HCT116 (cell line): Measurements from ENCODE around the gene MAML3. TPM values are rescaled to one million over a fixed set of nuclear protein-coding genes. Genes with fewer than 3 reads are reported as not detected.

Experiments
- ATAC-seq: fragments of 200-7000 bp; cut with Tn5 transposase; 2 replicates; pipeline ENCODE4 v1.9.1; 2020; ENCODE audit warnings: mild to moderate bottlenecking, moderate library complexity
- BruUV-seq: library from RNA; stranded (reverse); fragments of 400-500 nt; replicated peaks from 2 replicates; lab custom pipeline; 2021; lab: Mats Ljungman, UMichigan
- CTCF ChIA-PET: fragments of 300-600 bp; sonication (Branson Sonifier 250); formaldehyde crosslinking; loops from one replicate; lab custom pipeline; 2021; ENCODE audit warnings: antibody characterized with exemption; lab: Charles Lee
- POLR2A ChIA-PET: fragments of 300-600, 350-600 bp; sonication (Branson Sonifier 250); formaldehyde crosslinking; loops from one replicate; lab custom pipeline; 2021; ENCODE audit warnings: antibody characterized with exemption; lab: Charles Lee
- RAD21 ChIA-PET, 2 experiments: fragments of 300-600 bp; sonication (Branson Sonifier 250); formaldehyde crosslinking; loops; one replicate each; lab custom pipeline; 2023; ENCODE audit warnings: low total read pairs in 2 of 2; ENCODE audit not compliant: uncharacterized antibody in 2 of 2, unreplicated experiment in 2 of 2, low non-redundant PET in 1 of 2; lab: Charles Lee
- DNase-seq: peaks from one replicate; pipeline ENCODE4 v3.0.0-alpha.2; 2010; ENCODE audit warnings: low read depth, low spot score
- H2AFZ ChIP-seq: fragments of 200-600 bp; shearing (Covaris generic), sonication (generic); 2 replicates; pipeline ENCODE4 v1.6.1; 2017; ENCODE audit warnings: low read depth, mixed run types, mixed read lengths, antibody characterized with exemption, low read length; ENCODE audit not compliant: poor library complexity, severe bottlenecking
- H3K27ac ChIP-seq: 2 replicates; pipeline ENCODE4 v1.5.1; 2012; ENCODE audit warnings: low read depth, low read length
- H3K27me3 ChIP-seq: fragments of 200-600 bp; sonication (generic); 2 replicates; pipeline ENCODE4 v1.6.1; 2016; ENCODE audit warnings: mixed run types, low read length, mixed read lengths; ENCODE audit not compliant: insufficient read depth
- H3K36me3 ChIP-seq, 2 experiments: fragments of 200-500 bp in 1 of 2; fragments of 200-600 bp in 1 of 2; sonication (Bioruptor generic) in 1 of 2; sonication (generic) in 1 of 2; 2 replicates each; pipeline versions ENCODE4 v1.5.1 to v1.6.1; 2014 to 2016; ENCODE audit warnings: low read length in 2 of 2, inconsistent platforms in 1 of 2, mixed read lengths in 1 of 2, mixed run types in 1 of 2; ENCODE audit not compliant: insufficient read depth in 2 of 2, control insufficient read depth in 1 of 2
- H3K4me1 ChIP-seq, 2 experiments: fragments of 200-600 bp in 1 of 2; sonication (generic) in 1 of 2; 2 replicates each; pipeline versions ENCODE4 v1.5.1 to v1.6.1; 2012 to 2017; ENCODE audit warnings: low read length in 2 of 2, inconsistent platforms in 1 of 2, mild to moderate bottlenecking in 1 of 2, mixed read lengths in 1 of 2, mixed run types in 1 of 2, moderate library complexity in 1 of 2; ENCODE audit not compliant: insufficient read depth in 2 of 2, control insufficient read depth in 1 of 2
- H3K4me2 ChIP-seq: fragments of 200-600 bp; sonication (generic); 2 replicates; pipeline ENCODE4 v1.6.1; 2017; ENCODE audit warnings: mixed run types, low read length, mixed read lengths
- H3K4me3 ChIP-seq, 2 experiments: fragments of 200-600 bp in 1 of 2; sonication (generic) in 1 of 2; replicated peaks in 1 of 2; 2 replicates each; pipeline ENCODE4 v1.5.1; 2011 to 2016; ENCODE audit warnings: low read length in 2 of 2, control low read depth in 1 of 2, low read depth in 1 of 2, mild to moderate bottlenecking in 1 of 2, mixed read lengths in 1 of 2, mixed run types in 1 of 2
- H3K79me2 ChIP-seq: fragments of 200-600 bp; sonication (generic); 2 replicates; pipeline ENCODE4 v1.6.1; 2017; ENCODE audit warnings: mild to moderate bottlenecking, mixed run types, low read length, moderate library complexity, mixed read lengths; ENCODE audit not compliant: insufficient read depth
- H3K9ac ChIP-seq: fragments of 200-600 bp; sonication (generic); 2 replicates; pipeline ENCODE4 v1.6.1; 2016; ENCODE audit warnings: low read length, mixed read lengths
- H3K9me2 ChIP-seq: fragments of 200-600 bp; sonication (generic), shearing (Covaris generic); 2 replicates; pipeline ENCODE4 v1.6.1; 2017; ENCODE audit warnings: mixed run types, mild to moderate bottlenecking, moderate library complexity; ENCODE audit not compliant: insufficient read depth
- H3K9me3 ChIP-seq, 2 experiments: fragments of 200-500 bp in 1 of 2; fragments of 200-600 bp in 1 of 2; sonication (Bioruptor generic) in 1 of 2; sonication (generic) in 1 of 2; 2 replicates each; pipeline ENCODE4 v1.6.1; 2014 to 2017; ENCODE audit warnings: low read length in 2 of 2, mixed read lengths in 2 of 2, inconsistent platforms in 1 of 2, low read depth in 1 of 2, mild to moderate bottlenecking in 1 of 2, mixed run types in 1 of 2, moderate library complexity in 1 of 2; ENCODE audit not compliant: control insufficient read depth in 1 of 2, insufficient read depth in 1 of 2
- H4K20me1 ChIP-seq: fragments of 200-600 bp; sonication (generic), shearing (Covaris generic); 2 replicates; pipeline ENCODE4 v1.6.1; 2017; ENCODE audit warnings: mixed run types, mild to moderate bottlenecking, moderate library complexity; ENCODE audit not compliant: insufficient read depth
- CEBPB ChIP-seq: IDR thresholded peaks from 2 replicates; pipeline ENCODE4 v1.6.1; 2012; ENCODE audit warnings: low read depth
- ELF1 ChIP-seq: IDR thresholded peaks from 2 replicates; pipeline ENCODE4 v1.6.1; 2012; ENCODE audit warnings: low read depth, borderline replicate concordance
- EZH2phosphoT487 ChIP-seq: fragments of 200-600 bp; IDR thresholded peaks from 2 replicates; pipeline ENCODE4 v1.6.1; 2018; ENCODE audit warnings: antibody characterized with exemption, borderline replicate concordance
- FOSL1 ChIP-seq: IDR thresholded peaks from 2 replicates; pipeline ENCODE4 v1.6.1; 2012; ENCODE audit warnings: low read depth
- POLR2AphosphoS5 ChIP-seq: IDR thresholded peaks from 2 replicates; pipeline ENCODE4 v1.6.1; 2011; ENCODE audit warnings: mild to moderate bottlenecking, low read depth, low read length, moderate library complexity
- SP1 ChIP-seq: IDR thresholded peaks from 2 replicates; pipeline ENCODE4 v1.6.1; 2012; ENCODE audit warnings: low read depth
- intact Hi-C: fragments of 100-400 bp; cut with micrococcal nuclease; formaldehyde crosslinking; loops from 2 replicates; pipeline ENCODE4 v1.10.0; 2022
- total RNA-seq: library from RNA; stranded (reverse); gene quantifications from one replicate; pipeline ENCODE4 v1.2.1, GENCODE V29; 2021; ENCODE audit not compliant: unreplicated experiment
- TF ChIP-seq, protein P1 (sequence below): IDR thresholded peaks from 2 replicates; pipeline ENCODE4 v1.6.1; 2012
- TF ChIP-seq, protein P2 (sequence below): IDR thresholded peaks from 2 replicates; pipeline ENCODE4 v1.6.1; 2011; ENCODE audit warnings: mild to moderate bottlenecking, low read length, moderate library complexity; ENCODE audit not compliant: insufficient replicate concordance; ENCODE audit errors: extremely low read depth
- TF ChIP-seq, protein P3 (sequence below): IDR thresholded peaks from 2 replicates; pipeline ENCODE4 v1.6.1; 2012; ENCODE audit warnings: low read depth

MAML3 gene
- total RNA-seq, 1 experiment from 2014 or later = 3.1 TPM

DNA sequence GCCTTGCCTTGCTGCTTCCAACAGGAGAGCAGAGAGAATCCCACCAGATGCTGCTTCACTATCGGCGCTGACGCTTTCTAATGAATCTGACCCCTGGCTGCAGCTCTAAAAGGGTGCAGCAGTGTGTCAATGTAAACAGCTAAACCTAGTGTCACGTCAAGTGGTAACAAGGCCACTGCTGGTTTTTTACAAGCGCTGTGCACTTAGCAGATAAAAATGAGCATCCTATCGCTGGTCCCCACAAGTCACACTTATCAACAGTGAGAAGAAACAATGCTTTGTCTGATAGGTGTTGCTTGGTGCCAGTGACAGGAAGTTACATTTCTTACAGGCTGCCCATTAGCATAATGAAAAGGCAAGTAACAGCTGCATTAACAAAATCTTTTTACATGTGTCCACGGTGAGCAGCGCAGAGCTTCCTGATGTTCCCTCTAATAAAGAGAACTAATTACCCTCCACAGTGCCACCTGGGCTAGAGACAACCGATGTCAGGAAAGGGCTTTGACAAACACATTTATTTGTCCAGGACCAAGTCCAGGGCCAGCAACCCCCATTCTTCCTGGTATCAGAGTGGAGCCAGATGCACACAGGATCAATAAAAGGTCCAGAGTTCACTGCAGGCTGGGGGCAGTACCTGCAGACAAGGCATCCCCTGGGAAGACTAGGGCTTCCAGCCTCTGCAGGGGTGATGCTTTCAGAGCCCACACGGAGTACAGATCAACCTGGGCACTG is 312.4 kb downstream of the MAML3 start:
- H3K4me3 ChIP-seq = no peak overlapping the region
- no peaks in the 10 kb centered on the region for H3K9me2 ChIP-seq
- TF ChIP-seq SP1 (no peak), CEBPB (no peak), ELF1 (no peak), EZH2phosphoT487 (no peak), POLR2AphosphoS5 (no peak), FOSL1 (no peak)
- TF ChIP-seq, protein P1, sequence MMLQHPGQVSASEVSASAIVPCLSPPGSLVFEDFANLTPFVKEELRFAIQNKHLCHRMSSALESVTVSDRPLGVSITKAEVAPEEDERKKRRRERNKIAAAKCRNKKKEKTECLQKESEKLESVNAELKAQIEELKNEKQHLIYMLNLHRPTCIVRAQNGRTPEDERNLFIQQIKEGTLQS = no peak
- TF ChIP-seq, protein P2, sequence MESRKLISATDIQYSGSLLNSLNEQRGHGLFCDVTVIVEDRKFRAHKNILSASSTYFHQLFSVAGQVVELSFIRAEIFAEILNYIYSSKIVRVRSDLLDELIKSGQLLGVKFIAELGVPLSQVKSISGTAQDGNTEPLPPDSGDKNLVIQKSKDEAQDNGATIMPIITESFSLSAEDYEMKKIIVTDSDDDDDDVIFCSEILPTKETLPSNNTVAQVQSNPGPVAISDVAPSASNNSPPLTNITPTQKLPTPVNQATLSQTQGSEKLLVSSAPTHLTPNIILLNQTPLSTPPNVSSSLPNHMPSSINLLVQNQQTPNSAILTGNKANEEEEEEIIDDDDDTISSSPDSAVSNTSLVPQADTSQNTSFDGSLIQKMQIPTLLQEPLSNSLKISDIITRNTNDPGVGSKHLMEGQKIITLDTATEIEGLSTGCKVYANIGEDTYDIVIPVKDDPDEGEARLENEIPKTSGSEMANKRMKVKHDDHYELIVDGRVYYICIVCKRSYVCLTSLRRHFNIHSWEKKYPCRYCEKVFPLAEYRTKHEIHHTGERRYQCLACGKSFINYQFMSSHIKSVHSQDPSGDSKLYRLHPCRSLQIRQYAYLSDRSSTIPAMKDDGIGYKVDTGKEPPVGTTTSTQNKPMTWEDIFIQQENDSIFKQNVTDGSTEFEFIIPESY = no peak
- TF ChIP-seq, protein P3, sequence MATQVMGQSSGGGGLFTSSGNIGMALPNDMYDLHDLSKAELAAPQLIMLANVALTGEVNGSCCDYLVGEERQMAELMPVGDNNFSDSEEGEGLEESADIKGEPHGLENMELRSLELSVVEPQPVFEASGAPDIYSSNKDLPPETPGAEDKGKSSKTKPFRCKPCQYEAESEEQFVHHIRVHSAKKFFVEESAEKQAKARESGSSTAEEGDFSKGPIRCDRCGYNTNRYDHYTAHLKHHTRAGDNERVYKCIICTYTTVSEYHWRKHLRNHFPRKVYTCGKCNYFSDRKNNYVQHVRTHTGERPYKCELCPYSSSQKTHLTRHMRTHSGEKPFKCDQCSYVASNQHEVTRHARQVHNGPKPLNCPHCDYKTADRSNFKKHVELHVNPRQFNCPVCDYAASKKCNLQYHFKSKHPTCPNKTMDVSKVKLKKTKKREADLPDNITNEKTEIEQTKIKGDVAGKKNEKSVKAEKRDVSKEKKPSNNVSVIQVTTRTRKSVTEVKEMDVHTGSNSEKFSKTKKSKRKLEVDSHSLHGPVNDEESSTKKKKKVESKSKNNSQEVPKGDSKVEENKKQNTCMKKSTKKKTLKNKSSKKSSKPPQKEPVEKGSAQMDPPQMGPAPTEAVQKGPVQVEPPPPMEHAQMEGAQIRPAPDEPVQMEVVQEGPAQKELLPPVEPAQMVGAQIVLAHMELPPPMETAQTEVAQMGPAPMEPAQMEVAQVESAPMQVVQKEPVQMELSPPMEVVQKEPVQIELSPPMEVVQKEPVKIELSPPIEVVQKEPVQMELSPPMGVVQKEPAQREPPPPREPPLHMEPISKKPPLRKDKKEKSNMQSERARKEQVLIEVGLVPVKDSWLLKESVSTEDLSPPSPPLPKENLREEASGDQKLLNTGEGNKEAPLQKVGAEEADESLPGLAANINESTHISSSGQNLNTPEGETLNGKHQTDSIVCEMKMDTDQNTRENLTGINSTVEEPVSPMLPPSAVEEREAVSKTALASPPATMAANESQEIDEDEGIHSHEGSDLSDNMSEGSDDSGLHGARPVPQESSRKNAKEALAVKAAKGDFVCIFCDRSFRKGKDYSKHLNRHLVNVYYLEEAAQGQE = no peak
- H3K4me2 ChIP-seq = no peak overlapping the region
- H2AFZ ChIP-seq = no peak overlapping the region
- RAD21 ChIA-PET = no interaction called here
- no peaks in the 10 kb centered on the region for H3K79me2 ChIP-seq
- POLR2A ChIA-PET = no interaction called here
- intact Hi-C loops = no loop called here
- no peaks in the 10 kb centered on the region for H3K36me3 ChIP-seq
- CTCF ChIA-PET = no interaction called here
- no peak for DNase-seq
- H3K4me1 ChIP-seq = no peaks in the 10 kb centered on the region
- H3K9me3 ChIP-seq = no peaks in the 10 kb centered on the region
- no peaks in the 10 kb centered on the region for H4K20me1 ChIP-seq
- no peak overlapping the region for H3K9ac ChIP-seq
- H3K27ac ChIP-seq = no peak overlapping the region
- H3K27me3 ChIP-seq = peaks cover 8% of the 10 kb centered on the region; the same call in 1 of the 2 replicates
- no peak for ATAC-seq
- BruUV-seq = no TSS peak
